Liver (tissue), 3 donors: Measurements from ENCODE around the gene NUDT22.

ENCODE experiments used
- RXRA ChIP-seq, 2 donors: IDR thresholded peaks; 2 replicates each; pipeline ENCODE4 v1.6.1; 2017 to 2018; ENCODE audit warnings: antibody characterized with exemption in 2 of 2, mild to moderate bottlenecking in 1 of 2
- TF ChIP-seq, protein P1 (sequence below): fragments of 150-350 bp; IDR thresholded peaks from 2 replicates; pipeline ENCODE4 v1.5.1; 2017; ENCODE audit warnings: improper control_type of control experiment, low read depth, low read length; ENCODE audit not compliant: missing input control
- TF ChIP-seq, protein P2 (sequence below): IDR thresholded peaks from 2 replicates; pipeline ENCODE4 v1.6.1; 2016; ENCODE audit warnings: antibody characterized with exemption
- donor health status: healthy.
- donor health status: healthy.

DNA sequence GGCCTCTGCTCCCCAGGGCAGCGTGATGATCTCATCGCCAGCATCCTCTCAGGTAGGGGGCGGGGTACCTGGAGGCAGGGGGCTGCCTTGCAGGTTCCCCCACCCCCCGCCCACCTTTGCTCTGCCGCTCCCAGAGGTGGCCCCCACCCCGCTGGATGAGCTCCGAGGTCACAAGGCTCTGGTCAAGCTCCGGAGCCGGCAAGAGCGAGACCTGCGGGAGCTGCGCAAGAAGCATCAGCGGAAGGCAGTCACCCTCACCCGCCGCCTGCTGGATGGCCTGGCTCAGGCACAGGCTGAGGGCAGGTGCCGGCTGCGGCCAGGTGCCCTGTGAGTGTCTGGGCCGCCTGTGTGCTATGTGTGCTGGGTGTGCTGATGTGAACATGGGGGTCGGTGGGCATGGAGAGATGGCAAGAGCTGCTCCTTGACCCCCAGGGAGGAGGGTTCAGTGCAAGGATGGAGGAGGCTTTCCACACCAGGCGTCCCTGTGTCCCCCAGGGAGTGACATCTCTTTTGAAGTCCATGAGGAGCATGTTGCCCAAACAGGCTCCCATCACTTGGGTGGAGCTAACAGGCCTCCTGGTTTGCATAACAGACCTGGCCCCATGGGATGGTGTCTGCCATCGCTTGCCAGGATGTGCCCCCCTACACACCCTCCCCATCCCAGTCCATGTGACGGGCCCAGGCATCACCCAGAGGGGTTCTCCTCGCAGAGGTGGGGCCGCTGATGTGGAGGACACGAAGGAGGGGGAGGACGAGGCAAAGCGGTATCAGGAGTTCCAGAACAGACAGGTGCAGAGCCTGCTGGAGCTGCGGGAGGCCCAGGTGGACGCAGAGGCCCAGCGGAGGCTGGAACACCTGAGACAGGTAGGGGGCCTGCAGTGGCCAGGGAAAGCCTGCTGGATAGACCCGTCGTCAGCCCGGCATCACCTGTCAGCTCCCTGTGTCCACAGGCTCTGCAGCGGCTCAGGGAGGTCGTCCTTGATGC is 39.4 kb downstream of the NUDT22 start:
- TF ChIP-seq, protein P1, sequence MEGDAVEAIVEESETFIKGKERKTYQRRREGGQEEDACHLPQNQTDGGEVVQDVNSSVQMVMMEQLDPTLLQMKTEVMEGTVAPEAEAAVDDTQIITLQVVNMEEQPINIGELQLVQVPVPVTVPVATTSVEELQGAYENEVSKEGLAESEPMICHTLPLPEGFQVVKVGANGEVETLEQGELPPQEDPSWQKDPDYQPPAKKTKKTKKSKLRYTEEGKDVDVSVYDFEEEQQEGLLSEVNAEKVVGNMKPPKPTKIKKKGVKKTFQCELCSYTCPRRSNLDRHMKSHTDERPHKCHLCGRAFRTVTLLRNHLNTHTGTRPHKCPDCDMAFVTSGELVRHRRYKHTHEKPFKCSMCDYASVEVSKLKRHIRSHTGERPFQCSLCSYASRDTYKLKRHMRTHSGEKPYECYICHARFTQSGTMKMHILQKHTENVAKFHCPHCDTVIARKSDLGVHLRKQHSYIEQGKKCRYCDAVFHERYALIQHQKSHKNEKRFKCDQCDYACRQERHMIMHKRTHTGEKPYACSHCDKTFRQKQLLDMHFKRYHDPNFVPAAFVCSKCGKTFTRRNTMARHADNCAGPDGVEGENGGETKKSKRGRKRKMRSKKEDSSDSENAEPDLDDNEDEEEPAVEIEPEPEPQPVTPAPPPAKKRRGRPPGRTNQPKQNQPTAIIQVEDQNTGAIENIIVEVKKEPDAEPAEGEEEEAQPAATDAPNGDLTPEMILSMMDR, result no peak
- no peak for TF ChIP-seq RXRA (IDR thresholded peaks at IDR 0.05)
- TF ChIP-seq, protein P2, sequence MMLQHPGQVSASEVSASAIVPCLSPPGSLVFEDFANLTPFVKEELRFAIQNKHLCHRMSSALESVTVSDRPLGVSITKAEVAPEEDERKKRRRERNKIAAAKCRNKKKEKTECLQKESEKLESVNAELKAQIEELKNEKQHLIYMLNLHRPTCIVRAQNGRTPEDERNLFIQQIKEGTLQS, result no peak
